ENCODE data around the gene MYRF. TPM values are rescaled to one million over a fixed set of nuclear protein-coding genes. Genes with fewer than 3 reads are reported as not detected.

The MYRF gene
- total RNA-seq, 4 donors from 2014 or later, result 0.09 to 0.95 (median 0.22) TPM; not detected in 1

DNA sequence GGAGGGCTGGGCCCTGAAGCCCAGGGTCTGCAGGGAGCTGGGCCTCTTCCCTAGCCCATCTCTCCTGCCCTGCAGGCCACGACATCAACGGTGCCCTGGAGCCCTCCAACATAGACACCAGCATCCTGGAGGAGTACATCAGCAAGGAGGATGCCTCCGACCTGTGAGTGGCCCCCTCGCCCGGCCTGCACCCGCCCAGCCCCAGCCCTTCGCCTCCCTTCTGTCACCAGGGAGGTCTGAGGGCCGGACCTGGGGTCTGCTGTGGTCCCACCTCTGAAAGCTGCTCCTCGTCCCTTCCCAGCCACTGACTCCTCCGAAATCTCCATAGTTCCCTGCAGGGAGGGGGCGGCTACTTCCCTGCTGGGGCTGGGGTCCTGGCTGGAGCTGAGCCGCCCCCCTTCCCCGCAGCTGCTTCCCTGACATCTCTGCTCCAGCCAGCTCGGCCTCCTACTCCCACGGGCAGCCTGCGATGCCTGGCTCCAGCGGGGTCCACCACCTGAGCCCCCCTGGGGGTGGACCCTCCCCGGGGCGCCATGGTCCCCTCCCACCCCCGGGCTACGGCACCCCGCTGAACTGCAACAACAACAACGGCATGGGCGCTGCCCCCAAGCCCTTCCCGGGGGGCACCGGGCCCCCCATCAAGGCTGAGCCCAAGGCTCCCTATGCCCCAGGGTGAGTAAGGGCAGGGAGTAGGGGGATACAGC, 13.3 kb downstream of the MYRF start:
- Histone ChIP-seq H3K4me3 (no peak overlapping the region), H3K4me1 (no peaks in the 10 kb centered on the region), H3K27ac (no peak overlapping the region), H3K27me3 (peaks cover 0 to 56% (median 0%) of the 10 kb centered on the region in 4 donors), H3K36me3 (no peaks in the 10 kb centered on the region), H3K9me3 (no peaks in the 10 kb centered on the region)
- WGBS, 2 donors, result 84 to 87% methylated on average over 6 to 8 of the region's 26 CpGs
- intact Hi-C loops (cut with DNase I), result no loop called here
- DNase-seq, result no peak
- TF ChIP-seq, protein P1, sequence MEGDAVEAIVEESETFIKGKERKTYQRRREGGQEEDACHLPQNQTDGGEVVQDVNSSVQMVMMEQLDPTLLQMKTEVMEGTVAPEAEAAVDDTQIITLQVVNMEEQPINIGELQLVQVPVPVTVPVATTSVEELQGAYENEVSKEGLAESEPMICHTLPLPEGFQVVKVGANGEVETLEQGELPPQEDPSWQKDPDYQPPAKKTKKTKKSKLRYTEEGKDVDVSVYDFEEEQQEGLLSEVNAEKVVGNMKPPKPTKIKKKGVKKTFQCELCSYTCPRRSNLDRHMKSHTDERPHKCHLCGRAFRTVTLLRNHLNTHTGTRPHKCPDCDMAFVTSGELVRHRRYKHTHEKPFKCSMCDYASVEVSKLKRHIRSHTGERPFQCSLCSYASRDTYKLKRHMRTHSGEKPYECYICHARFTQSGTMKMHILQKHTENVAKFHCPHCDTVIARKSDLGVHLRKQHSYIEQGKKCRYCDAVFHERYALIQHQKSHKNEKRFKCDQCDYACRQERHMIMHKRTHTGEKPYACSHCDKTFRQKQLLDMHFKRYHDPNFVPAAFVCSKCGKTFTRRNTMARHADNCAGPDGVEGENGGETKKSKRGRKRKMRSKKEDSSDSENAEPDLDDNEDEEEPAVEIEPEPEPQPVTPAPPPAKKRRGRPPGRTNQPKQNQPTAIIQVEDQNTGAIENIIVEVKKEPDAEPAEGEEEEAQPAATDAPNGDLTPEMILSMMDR (IDR thresholded peaks at IDR 0.05), result no peak
- no peak for TF ChIP-seq POLR2A (IDR thresholded peaks at IDR 0.05)

DNA sequence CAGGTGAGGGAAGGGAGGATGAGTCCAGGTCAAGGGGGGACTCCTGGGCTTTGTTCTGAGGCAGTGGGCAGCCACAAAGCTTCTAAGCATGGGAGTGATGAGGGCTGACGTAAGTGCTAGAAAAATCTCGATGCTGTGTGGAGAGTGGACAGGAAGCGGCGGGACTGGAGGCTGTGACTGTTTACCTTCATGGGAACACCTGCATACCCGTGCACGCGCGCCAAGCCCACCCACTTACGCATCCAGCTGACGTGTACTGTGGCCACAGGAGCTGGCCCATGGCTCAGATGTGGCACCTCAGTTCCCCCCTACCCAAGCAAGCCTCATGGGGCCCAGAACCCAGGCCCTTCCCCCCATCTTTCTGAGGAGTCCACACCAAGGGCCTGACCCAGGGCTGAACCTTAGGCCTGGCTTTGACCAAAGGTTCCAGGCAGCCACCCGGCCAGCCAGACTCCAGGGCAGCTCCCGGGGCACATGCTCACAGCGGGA, 14.0 kb downstream of the MYRF start:
- Histone ChIP-seq H3K9me3 (no peaks in the 10 kb centered on the region), H3K4me3 (no peak overlapping the region), H3K4me1 (no peaks in the 10 kb centered on the region), H3K27me3 (peaks cover 0 to 49% (median 0%) of the 10 kb centered on the region in 4 donors), H3K27ac (no peak overlapping the region), H3K36me3 (no peaks in the 10 kb centered on the region)
- 66 to 74% methylated on average over 11 to 13 of the region's 13 CpGs for WGBS, 2 donors
- TF ChIP-seq POLR2A (IDR thresholded peaks at IDR 0.05), result no peak
- TF ChIP-seq, protein P1 (IDR thresholded peaks at IDR 0.05), result no peak
- intact Hi-C loops (cut with DNase I), result no loop called here
- no peak for DNase-seq

DNA sequence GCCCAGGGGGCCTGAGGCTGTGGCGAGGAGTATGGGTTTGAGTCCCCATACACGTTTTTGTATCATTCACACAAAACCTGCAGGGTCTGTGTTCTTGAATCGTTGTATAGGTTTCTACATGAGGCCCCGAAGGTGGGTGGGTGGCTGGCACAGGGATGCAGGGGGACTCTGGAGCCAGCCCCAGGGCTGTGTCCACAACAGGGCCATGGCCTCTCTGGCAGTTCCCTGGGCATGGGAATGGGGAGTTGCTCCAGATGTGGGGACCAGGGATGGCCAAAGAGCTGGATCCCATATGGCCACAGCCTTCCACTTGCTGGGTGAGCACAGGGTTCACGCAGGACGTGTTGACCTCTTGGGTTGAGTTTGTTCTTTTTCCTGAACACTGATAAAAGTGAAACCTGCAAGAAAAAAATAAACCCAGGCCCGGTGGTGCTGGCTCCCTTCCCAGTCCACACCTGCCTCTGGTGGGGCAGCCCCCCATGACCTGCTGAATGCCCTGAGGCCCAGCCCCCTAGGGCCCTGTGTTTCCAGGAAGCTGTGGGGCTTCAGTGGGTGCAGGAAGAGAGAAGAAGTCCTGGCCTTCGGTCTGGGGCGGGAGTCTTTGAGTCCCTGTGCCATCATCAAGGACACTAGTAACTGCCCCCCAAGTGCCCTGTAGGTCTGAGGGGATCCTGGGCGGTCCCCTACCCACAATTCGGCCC, 16.1 kb downstream of the MYRF start:
- Histone ChIP-seq H3K27ac (no peak overlapping the region), H3K4me3 (no peak overlapping the region), H3K4me1 (no peaks in the 10 kb centered on the region), H3K9me3 (no peaks in the 10 kb centered on the region), H3K27me3 (peaks cover 0 to 29% (median 0%) of the 10 kb centered on the region in 4 donors), H3K36me3 (no peaks in the 10 kb centered on the region)
- 50 to 63% methylated on average over 5 to 7 of the region's 11 CpGs for WGBS, 2 donors
- intact Hi-C loops (cut with DNase I), result no loop called here
- TF ChIP-seq, protein P1 (IDR thresholded peaks at IDR 0.05), result no peak
- TF ChIP-seq POLR2A (IDR thresholded peaks at IDR 0.05), result no peak
- no peak for DNase-seq

DNA sequence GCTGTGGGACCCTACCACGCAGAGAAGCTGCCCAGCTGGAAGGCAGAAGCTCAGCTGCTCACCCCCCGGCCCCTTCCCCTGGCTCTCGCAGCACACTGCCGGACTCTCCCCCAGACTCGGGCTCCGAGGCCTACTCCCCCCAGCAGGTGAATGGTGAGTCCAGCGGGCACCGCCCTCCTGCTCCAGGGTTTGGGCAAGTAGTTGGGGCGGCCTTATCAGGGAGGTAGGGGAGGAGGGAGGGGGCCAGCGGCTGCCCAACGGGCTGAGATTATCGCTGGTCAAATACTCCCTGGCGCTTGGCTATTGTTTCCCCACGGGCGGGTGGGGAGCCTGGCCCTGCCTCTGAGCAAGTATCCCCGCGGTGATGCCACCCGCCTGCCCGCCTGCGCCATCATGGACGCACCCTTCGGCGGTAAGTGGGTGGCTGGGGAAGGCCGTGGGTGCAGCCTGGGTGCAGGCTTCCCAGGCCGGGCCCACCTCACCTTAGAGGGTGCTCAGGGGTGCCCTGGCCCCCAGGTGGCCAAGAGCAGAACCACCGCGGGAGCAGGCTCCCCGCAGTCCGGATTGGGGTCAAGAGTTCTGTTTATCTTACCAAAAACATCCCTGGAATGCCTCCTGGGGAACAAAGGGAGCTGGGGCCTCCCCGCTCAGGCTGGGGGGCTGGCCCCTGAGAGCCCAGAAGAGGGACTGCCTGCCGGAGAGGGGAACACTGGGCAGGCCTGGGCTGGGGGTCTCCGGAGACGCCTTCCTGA, 16.9 kb downstream of the MYRF start:
- Histone ChIP-seq H3K4me3 (no peak overlapping the region), H3K9me3 (no peaks in the 10 kb centered on the region), H3K27me3 (peaks cover 0 to 21% (median 0%) of the 10 kb centered on the region in 4 donors), H3K4me1 (no peaks in the 10 kb centered on the region), H3K27ac (no peak overlapping the region), H3K36me3 (no peaks in the 10 kb centered on the region)
- intact Hi-C loops (cut with DNase I), result no loop called here
- DNase-seq, result no peak
- TF ChIP-seq, protein P1 (IDR thresholded peaks at IDR 0.05), result no peak
- TF ChIP-seq POLR2A (IDR thresholded peaks at IDR 0.05), result no peak
- no CpG with 5 or more reads among the region's 33 CpGs for WGBS, 2 donors
